Measurements from ENCODE around the gene CD209.

The CD209 gene

GRCh38 chr19:7736148-7736547, 11.2 kb downstream of the CD209 start:
- no peak for DNase-seq

GRCh38 chr19:7734220-7735203, 12.8 kb downstream of the CD209 start:
- DNase-seq, result peak; percentile 69 to 81

DNA sequence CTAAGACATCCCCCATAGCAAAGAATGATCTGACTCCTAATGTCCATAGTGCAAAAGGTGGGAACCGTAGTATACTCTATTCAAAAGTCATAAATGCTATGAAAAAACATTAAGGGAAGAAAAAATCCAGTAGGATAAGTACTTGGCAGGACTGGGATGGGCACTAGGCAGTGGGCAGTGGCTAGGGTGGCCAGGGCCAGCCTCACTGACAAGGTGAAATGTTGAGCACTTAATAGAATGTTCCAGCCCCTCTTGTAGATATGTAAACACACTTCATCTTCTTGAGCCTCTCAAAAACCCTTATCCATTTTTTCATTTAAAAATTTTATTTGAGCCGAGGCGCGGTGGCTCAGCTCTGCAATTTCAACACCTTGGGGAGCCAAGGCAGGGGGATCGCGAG, 14.0 kb downstream of the CD209 start:
- DNase-seq, result no peak

DNA sequence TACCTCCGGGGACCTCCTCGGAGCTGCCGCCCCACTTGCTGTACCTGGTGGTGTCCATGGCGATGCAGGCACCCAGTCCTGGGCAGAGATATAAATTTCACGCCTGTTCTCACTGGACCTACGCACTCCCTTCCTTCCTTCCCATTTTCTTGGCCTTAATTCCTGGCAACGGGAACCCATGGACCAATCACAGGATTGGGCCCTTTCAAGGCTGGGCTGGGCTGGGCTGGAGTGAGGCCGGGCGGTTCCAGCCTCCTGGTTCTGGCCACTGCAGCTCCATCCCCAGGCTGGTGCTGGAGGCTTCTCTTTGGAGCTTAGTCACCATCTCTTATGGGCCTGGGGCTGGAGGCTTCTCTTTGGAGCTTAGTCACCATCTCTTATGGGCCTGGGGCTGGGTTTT, 15.3 kb downstream of the CD209 start, which contains the start of gene CLEC4G:
Gene CLEC4G, minus strand, starts transcription at position 66 of the 400 bp plus-strand sequence. Its CDS starts 8 bp downstream, at position 58.
- no peak for DNase-seq

- DNase-seq, result no peak
These were observed 15.7 kb downstream of the CD209 start for GRCh38 chr19:7731615-7732014.

DNA sequence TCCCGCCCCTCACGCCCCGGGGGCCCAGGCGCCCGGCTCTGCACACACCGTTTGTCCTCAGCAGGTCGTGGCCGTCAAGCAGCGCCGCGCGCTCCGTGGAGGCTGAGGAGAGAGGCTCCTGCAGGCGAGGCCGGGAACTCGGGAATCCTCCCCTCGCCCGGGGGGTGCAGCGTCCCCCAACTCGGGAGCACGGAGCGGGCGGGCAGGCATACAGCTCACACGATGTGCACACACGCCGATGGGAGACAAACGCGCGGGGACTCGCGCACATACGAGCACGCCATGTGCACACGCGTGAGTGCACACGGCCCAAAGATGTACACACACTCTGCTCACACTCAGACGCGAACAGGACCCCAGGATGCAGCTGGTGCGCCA, 16.1 kb downstream of the CD209 start:
- DNase-seq, result no peak

- no peak for DNase-seq
These were observed 16.8 kb downstream of the CD209 start for GRCh38 chr19:7730286-7731217.

- DNase-seq, result no peak
These were observed 17.5 kb downstream of the CD209 start for GRCh38 chr19:7729831-7730285.

GRCh38 chr19:7729211-7729610, 18.1 kb downstream of the CD209 start:
- no peak for DNase-seq

DNA sequence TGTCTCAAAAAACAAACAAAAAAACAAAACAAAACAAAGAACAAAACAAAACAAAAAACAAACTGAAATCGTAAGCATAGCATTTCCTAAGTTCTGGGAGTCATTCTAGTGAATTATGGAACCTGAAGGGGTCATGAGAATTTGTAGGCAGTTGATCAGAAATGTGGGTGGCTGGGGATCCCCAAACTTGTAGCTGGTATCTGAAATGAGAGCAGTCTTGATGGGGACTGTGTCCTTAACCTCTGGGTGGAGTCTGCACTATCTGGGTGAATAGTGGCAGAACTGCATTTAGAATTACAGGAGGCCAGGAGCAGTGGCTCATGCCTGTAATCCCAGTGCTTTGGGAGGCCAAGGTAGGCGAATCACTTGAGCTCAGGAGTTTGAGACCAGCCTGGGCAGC, 21.5 kb downstream of the CD209 start:
- DNase-seq, result no peak

- DNase-seq, result no peak
These were observed 25.1 kb downstream of the CD209 start for GRCh38 chr19:7722231-7722651.

GRCh38 chr19:7720351-7720750, 27.0 kb downstream of the CD209 start:
- no peak for DNase-seq

GRCh38 chr19:7718668-7719067, 28.7 kb downstream of the CD209 start:
- DNase-seq, result no peak

GRCh38 chr19:7716762-7717161, 30.6 kb downstream of the CD209 start:
- no peak for DNase-seq

- DNase-seq, result no peak
These were observed 31.7 kb downstream of the CD209 start for GRCh38 chr19:7715671-7716070.

- DNase-seq, result no peak
These were observed 36.7 kb downstream of the CD209 start for GRCh38 chr19:7710616-7711015.

- DNase-seq, result no peak
These were observed 37.3 kb downstream of the CD209 start for GRCh38 chr19:7709932-7710460.

GRCh38 chr19:7706955-7707456, 40.3 kb downstream of the CD209 start:
- no peak for DNase-seq

- DNase-seq, result no peak
These were observed 41.0 kb downstream of the CD209 start for GRCh38 chr19:7706188-7706954.

- peak in 1 of 2 experiments; percentile 8 for DNase-seq
These were observed 41.7 kb downstream of the CD209 start for GRCh38 chr19:7705387-7706187.
